GM11168 (cell line): ENCODE measurements around the gene GALNT18.

Experiments
- in situ Hi-C: fragments of 300-500 bp; cut with MboI; formaldehyde crosslinking; loops from one replicate; pipeline ENCODE4 v1.12.0; 2022; ENCODE audit warnings: low sequenced_read_pairs; ENCODE audit not compliant: unreplicated experiment

The GALNT18 gene

GRCh38 chr11:11589437-11589836, 32.4 kb downstream of the GALNT18 start:
- in situ Hi-C loops, result no loop called here

- in situ Hi-C loops, result no loop called here
These were observed 32.9 kb downstream of the GALNT18 start for GRCh38 chr11:11588891-11589290.

GRCh38 chr11:11588243-11588642, 33.6 kb downstream of the GALNT18 start:
- in situ Hi-C loops, result no loop called here

GRCh38 chr11:11587122-11587521, 34.7 kb downstream of the GALNT18 start:
- in situ Hi-C loops, result no loop called here

- in situ Hi-C loops, result no loop called here
These were observed 35.3 kb downstream of the GALNT18 start for GRCh38 chr11:11586465-11586864.

GRCh38 chr11:11584937-11585336, 36.9 kb downstream of the GALNT18 start:
- in situ Hi-C loops, result no loop called here

GRCh38 chr11:11584530-11584810, 37.3 kb downstream of the GALNT18 start:
- in situ Hi-C loops, result no loop called here

- in situ Hi-C loops, result no loop called here
These were observed 37.8 kb downstream of the GALNT18 start for GRCh38 chr11:11583801-11584529.

GRCh38 chr11:11582011-11582701, 39.6 kb downstream of the GALNT18 start:
- in situ Hi-C loops, result no loop called here

- in situ Hi-C loops, result no loop called here
These were observed 40.3 kb downstream of the GALNT18 start for GRCh38 chr11:11581481-11581880.

- in situ Hi-C loops, result no loop called here
These were observed 40.9 kb downstream of the GALNT18 start for GRCh38 chr11:11580841-11581411.

GRCh38 chr11:11580012-11580411, 41.8 kb downstream of the GALNT18 start:
- in situ Hi-C loops, result no loop called here

GRCh38 chr11:11579012-11579988, 42.5 kb downstream of the GALNT18 start:
- in situ Hi-C loops, result no loop called here

- in situ Hi-C loops, result no loop called here
These were observed 43.6 kb downstream of the GALNT18 start for GRCh38 chr11:11577932-11578911.

- in situ Hi-C loops, result no loop called here
These were observed 44.5 kb downstream of the GALNT18 start for GRCh38 chr11:11577251-11577855.

- in situ Hi-C loops, result no loop called here
These were observed 47.2 kb downstream of the GALNT18 start for GRCh38 chr11:11574373-11575287.

GRCh38 chr11:11572386-11572785, 49.4 kb downstream of the GALNT18 start:
- in situ Hi-C loops, result no loop called here

- in situ Hi-C loops, result no loop called here
These were observed 49.9 kb downstream of the GALNT18 start for GRCh38 chr11:11571893-11572292.
